ENCODE data around the gene OSBPL7.

The OSBPL7 gene

GRCh38 chr17:47815106-47815918 lies 6.3 kb downstream of the OSBPL7 start:
- Histone ChIP-seq H4K12ac (ENCODE audit: low read depth, low read length) (no peak overlapping the region), H3K23ac (ENCODE audit: low read length) (no peak overlapping the region), H3K14ac (ENCODE audit: low read length) (no peak overlapping the region), H3K27me3 (ENCODE audit: insufficient read depth, low read length) (no peaks in the 10 kb centered on the region), H2AK5ac (ENCODE audit: low read length) (no peak overlapping the region), H3K18ac (ENCODE audit: low read length) (no peak overlapping the region), H2BK5ac (ENCODE audit: low read depth, low read length, poor library complexity) (no peak overlapping the region), H2BK12ac (ENCODE audit: low read length) (no peak overlapping the region), H3K9me3 (ENCODE audit: insufficient read depth, low read depth, low read length) (no peaks in the 10 kb centered on the region), H3K36me3 (ENCODE audit: control insufficient read depth in 1 of 2, insufficient read depth in 2 of 2, low read length in 2 of 2) (peaks cover 47 to 50% of the 10 kb centered on the region in 2 experiments), H3K79me1 (ENCODE audit: low read length) (peaks cover 4% of the 10 kb centered on the region), H3K27ac (ENCODE audit: low read depth, low read length) (no peak overlapping the region), H3K4me2 (ENCODE audit: low read length) (no peak overlapping the region), H2AFZ (ENCODE audit: insufficient read depth, low read length, poor library complexity) (no peak overlapping the region), H3K4ac (ENCODE audit: low read depth, low read length) (no peak overlapping the region), H4K8ac (ENCODE audit: low read depth, low read length) (no peak overlapping the region), H3K4me3 (ENCODE audit: low read depth, low read length) (no peak overlapping the region), H2BK120ac (ENCODE audit: insufficient read depth, low read length, poor library complexity) (no peak overlapping the region), H3K4me1 (ENCODE audit: control insufficient read depth in 1 of 2, insufficient read depth in 2 of 2, low read length in 2 of 2) (peaks cover 4 to 11% of the 10 kb centered on the region in 2 experiments), H3K79me2 (ENCODE audit: control insufficient read depth, insufficient read depth, low read length, poor library complexity) (no peaks in the 10 kb centered on the region), H4K91ac (ENCODE audit: low read depth, low read length) (no peak overlapping the region), H3K9ac (ENCODE audit: low read length) (no peak overlapping the region)
- no CpG with 5 or more reads among the region's 21 CpGs for WGBS (ENCODE audit: extremely low coverage, insufficient coverage, insufficient read length)
- DNase-seq, result no peak

GRCh38 chr17:47813512-47814031 lies 8.0 kb downstream of the OSBPL7 start:
- no peak for DNase-seq
- no CpG with 5 or more reads among the region's 22 CpGs for WGBS (ENCODE audit: extremely low coverage, insufficient coverage, insufficient read length)
- Histone ChIP-seq H3K4me2 (ENCODE audit: low read length) (no peak overlapping the region), H3K36me3 (ENCODE audit: control insufficient read depth in 1 of 2, insufficient read depth in 2 of 2, low read length in 2 of 2) (peaks cover 50 to 56% of the 10 kb centered on the region in 2 experiments), H3K18ac (ENCODE audit: low read length) (no peak overlapping the region), H3K9me3 (ENCODE audit: insufficient read depth, low read depth, low read length) (no peaks in the 10 kb centered on the region), H4K91ac (ENCODE audit: low read depth, low read length) (no peak overlapping the region), H3K9ac (ENCODE audit: low read length) (no peak overlapping the region), H2BK120ac (ENCODE audit: insufficient read depth, low read length, poor library complexity) (no peak overlapping the region), H3K23ac (ENCODE audit: low read length) (no peak overlapping the region), H3K14ac (ENCODE audit: low read length) (no peak overlapping the region), H3K79me1 (ENCODE audit: low read length) (peaks cover 4% of the 10 kb centered on the region), H3K4me3 (ENCODE audit: low read depth, low read length) (no peak overlapping the region), H4K12ac (ENCODE audit: low read depth, low read length) (no peak overlapping the region), H3K27me3 (ENCODE audit: insufficient read depth, low read length) (no peaks in the 10 kb centered on the region), H3K4ac (ENCODE audit: low read depth, low read length) (no peak overlapping the region), H3K4me1 (ENCODE audit: control insufficient read depth in 1 of 2, insufficient read depth in 2 of 2, low read length in 2 of 2) (peaks cover 13 to 21% of the 10 kb centered on the region in 2 experiments), H3K27ac (ENCODE audit: low read depth, low read length) (no peak overlapping the region), H4K8ac (ENCODE audit: low read depth, low read length) (no peak overlapping the region), H2AFZ (ENCODE audit: insufficient read depth, low read length, poor library complexity) (no peak overlapping the region), H2BK12ac (ENCODE audit: low read length) (no peak overlapping the region), H3K79me2 (ENCODE audit: control insufficient read depth, insufficient read depth, low read length, poor library complexity) (no peaks in the 10 kb centered on the region), H2AK5ac (ENCODE audit: low read length) (no peak overlapping the region), H2BK5ac (ENCODE audit: low read depth, low read length, poor library complexity) (no peak overlapping the region)

- peaks cover 13 to 21% of the 10 kb centered on the region in 2 experiments for H3K4me1 ChIP-seq (ENCODE audit: control insufficient read depth in 1 of 2, insufficient read depth in 2 of 2, low read length in 2 of 2)
- H2BK12ac ChIP-seq (ENCODE audit: low read length), result no peak overlapping the region
- no peak overlapping the region for H2BK5ac ChIP-seq (ENCODE audit: low read depth, low read length, poor library complexity)
- no peak overlapping the region for H4K12ac ChIP-seq (ENCODE audit: low read depth, low read length)
- H3K18ac ChIP-seq (ENCODE audit: low read length), result no peak overlapping the region
- no peak overlapping the region for H4K8ac ChIP-seq (ENCODE audit: low read depth, low read length)
- H3K4ac ChIP-seq (ENCODE audit: low read depth, low read length), result no peak overlapping the region
- no peak overlapping the region for H3K23ac ChIP-seq (ENCODE audit: low read length)
- H3K4me3 ChIP-seq (ENCODE audit: low read depth, low read length), result no peak overlapping the region
- H3K4me2 ChIP-seq (ENCODE audit: low read length), result no peak overlapping the region
- no peaks in the 10 kb centered on the region for H3K79me2 ChIP-seq (ENCODE audit: control insufficient read depth, insufficient read depth, low read length, poor library complexity)
- H2AFZ ChIP-seq (ENCODE audit: insufficient read depth, low read length, poor library complexity), result no peak overlapping the region
- no peak for DNase-seq
- H3K27ac ChIP-seq (ENCODE audit: low read depth, low read length), result no peak overlapping the region
- no peak overlapping the region for H2BK120ac ChIP-seq (ENCODE audit: insufficient read depth, low read length, poor library complexity)
- no peak overlapping the region for H3K9ac ChIP-seq (ENCODE audit: low read length)
- H3K27me3 ChIP-seq (ENCODE audit: insufficient read depth, low read length), result no peaks in the 10 kb centered on the region
- H4K91ac ChIP-seq (ENCODE audit: low read depth, low read length), result no peak overlapping the region
- H2AK5ac ChIP-seq (ENCODE audit: low read length), result no peak overlapping the region
- no CpG with 5 or more reads among the region's 14 CpGs for WGBS (ENCODE audit: extremely low coverage, insufficient coverage, insufficient read length)
- H3K14ac ChIP-seq (ENCODE audit: low read length), result no peak overlapping the region
- H3K9me3 ChIP-seq (ENCODE audit: insufficient read depth, low read depth, low read length), result no peaks in the 10 kb centered on the region
- H3K79me1 ChIP-seq (ENCODE audit: low read length), result peaks cover 4% of the 10 kb centered on the region
- H3K36me3 ChIP-seq (ENCODE audit: control insufficient read depth in 1 of 2, insufficient read depth in 2 of 2, low read length in 2 of 2), result peaks cover 50 to 56% of the 10 kb centered on the region in 2 experiments
Measured at GRCh38 chr17:47813077-47813476, 8.5 kb downstream of the OSBPL7 start.

GRCh38 chr17:47812146-47812920 lies 9.3 kb downstream of the OSBPL7 start:
- Histone ChIP-seq H3K79me2 (ENCODE audit: control insufficient read depth, insufficient read depth, low read length, poor library complexity) (no peaks in the 10 kb centered on the region), H3K14ac (ENCODE audit: low read length) (no peak overlapping the region), H3K79me1 (ENCODE audit: low read length) (peaks cover 4% of the 10 kb centered on the region), H4K8ac (ENCODE audit: low read depth, low read length) (no peak overlapping the region), H4K91ac (ENCODE audit: low read depth, low read length) (no peak overlapping the region), H3K4me2 (ENCODE audit: low read length) (no peak overlapping the region), H2BK120ac (ENCODE audit: insufficient read depth, low read length, poor library complexity) (no peak overlapping the region), H3K4me3 (ENCODE audit: low read depth, low read length) (no peak overlapping the region), H3K23ac (ENCODE audit: low read length) (no peak overlapping the region), H2BK12ac (ENCODE audit: low read length) (no peak overlapping the region), H3K4me1 (ENCODE audit: control insufficient read depth in 1 of 2, insufficient read depth in 2 of 2, low read length in 2 of 2) (peaks cover 13 to 21% of the 10 kb centered on the region in 2 experiments), H2BK5ac (ENCODE audit: low read depth, low read length, poor library complexity) (no peak overlapping the region), H3K27me3 (ENCODE audit: insufficient read depth, low read length) (no peaks in the 10 kb centered on the region), H2AFZ (ENCODE audit: insufficient read depth, low read length, poor library complexity) (no peak overlapping the region), H3K36me3 (ENCODE audit: control insufficient read depth in 1 of 2, insufficient read depth in 2 of 2, low read length in 2 of 2) (peaks cover 51 to 61% of the 10 kb centered on the region in 2 experiments), H2AK5ac (ENCODE audit: low read length) (no peak overlapping the region), H3K18ac (ENCODE audit: low read length) (no peak overlapping the region), H4K12ac (ENCODE audit: low read depth, low read length) (no peak overlapping the region), H3K4ac (ENCODE audit: low read depth, low read length) (no peak overlapping the region), H3K27ac (ENCODE audit: low read depth, low read length) (no peak overlapping the region), H3K9me3 (ENCODE audit: insufficient read depth, low read depth, low read length) (no peaks in the 10 kb centered on the region), H3K9ac (ENCODE audit: low read length) (no peak overlapping the region)
- DNase-seq, result no peak
- no CpG with 5 or more reads among the region's 18 CpGs for WGBS (ENCODE audit: extremely low coverage, insufficient coverage, insufficient read length)
